GM12872 (cell line): ENCODE measurements around the gene TSGA10IP.

Source experiments
- TF ChIP-seq, protein P1 (sequence below): IDR thresholded peaks from 3 replicates; pipeline ENCODE4 v1.5.1; 2011; ENCODE audit warnings: low read depth, mild to moderate bottlenecking, low read length, moderate library complexity; ENCODE audit not compliant: insufficient read depth

TSGA10IP gene

DNA sequence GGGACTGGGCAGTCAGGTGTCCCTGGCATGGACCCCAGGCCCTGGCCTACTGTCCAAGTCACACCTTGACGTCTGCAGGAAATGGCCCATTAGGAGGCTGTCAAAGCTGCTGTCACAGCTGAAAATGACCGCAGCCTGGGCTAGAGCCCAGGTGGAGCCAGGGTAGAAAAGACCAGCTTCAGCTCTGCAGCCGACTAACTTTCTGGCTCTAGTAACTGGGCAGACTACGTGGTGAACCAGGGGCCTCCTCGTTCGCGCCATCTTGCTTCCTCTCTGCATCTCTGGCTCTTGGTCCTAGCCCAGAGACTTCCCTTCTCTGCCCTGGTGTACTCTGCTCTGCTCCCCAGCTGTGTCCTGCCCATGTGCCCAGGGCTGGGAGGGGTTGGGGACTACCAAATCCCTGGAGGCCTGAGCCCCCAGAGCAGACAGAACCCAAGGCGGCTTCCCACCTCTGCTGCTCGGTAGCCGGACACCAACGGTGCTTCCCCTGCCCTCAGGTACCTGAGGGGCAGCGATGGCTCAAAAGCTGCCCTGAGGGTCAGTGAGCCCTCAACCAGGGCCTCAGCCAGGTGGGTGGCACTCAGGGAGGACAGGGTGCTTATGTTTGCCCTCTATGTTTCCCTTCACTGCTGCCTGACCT lies 35.9 kb downstream of the TSGA10IP start:
- TF ChIP-seq, protein P1, sequence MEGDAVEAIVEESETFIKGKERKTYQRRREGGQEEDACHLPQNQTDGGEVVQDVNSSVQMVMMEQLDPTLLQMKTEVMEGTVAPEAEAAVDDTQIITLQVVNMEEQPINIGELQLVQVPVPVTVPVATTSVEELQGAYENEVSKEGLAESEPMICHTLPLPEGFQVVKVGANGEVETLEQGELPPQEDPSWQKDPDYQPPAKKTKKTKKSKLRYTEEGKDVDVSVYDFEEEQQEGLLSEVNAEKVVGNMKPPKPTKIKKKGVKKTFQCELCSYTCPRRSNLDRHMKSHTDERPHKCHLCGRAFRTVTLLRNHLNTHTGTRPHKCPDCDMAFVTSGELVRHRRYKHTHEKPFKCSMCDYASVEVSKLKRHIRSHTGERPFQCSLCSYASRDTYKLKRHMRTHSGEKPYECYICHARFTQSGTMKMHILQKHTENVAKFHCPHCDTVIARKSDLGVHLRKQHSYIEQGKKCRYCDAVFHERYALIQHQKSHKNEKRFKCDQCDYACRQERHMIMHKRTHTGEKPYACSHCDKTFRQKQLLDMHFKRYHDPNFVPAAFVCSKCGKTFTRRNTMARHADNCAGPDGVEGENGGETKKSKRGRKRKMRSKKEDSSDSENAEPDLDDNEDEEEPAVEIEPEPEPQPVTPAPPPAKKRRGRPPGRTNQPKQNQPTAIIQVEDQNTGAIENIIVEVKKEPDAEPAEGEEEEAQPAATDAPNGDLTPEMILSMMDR, result no peak

- TF ChIP-seq, protein P1, result no peak
These were observed 36.9 kb downstream of the TSGA10IP start for GRCh38 chr11:65981972-65982823.

DNA sequence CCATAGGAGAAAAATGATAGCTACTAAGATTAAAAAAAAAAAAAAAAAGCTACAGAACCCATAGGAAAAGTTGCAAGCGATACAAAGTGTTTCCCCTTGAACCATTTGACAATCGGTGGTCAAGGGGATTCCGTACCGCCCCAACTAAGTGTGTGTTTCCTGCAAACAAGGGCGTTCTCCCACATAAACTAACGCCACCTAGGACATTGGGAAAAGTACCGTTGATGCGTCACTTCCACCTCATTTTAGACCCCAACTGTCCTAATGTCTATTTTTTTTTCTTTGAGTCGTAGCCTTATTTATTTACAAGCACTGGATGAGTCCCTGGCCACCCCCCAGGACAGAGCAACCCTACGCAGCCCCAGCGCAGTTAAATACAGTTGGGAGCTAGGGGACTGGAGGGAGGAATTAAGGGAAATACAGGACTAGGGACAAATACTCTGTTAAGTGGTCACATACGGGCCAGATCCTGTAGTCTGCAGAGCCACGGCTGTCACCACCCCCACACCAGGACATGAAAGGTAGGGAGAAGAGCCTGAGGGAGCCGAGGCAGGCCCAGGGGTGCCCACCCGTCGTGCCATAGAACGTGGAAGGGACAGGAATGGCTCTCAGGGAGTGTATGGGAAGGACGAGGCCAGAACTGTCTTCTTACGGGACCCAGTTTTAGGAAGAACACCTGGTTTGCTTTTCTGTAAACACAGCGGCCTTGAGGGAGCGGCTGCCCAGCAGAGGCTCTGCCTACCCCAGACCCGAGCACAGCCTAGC lies 37.7 kb downstream of the TSGA10IP start:
- TF ChIP-seq, protein P1, result no peak

DNA sequence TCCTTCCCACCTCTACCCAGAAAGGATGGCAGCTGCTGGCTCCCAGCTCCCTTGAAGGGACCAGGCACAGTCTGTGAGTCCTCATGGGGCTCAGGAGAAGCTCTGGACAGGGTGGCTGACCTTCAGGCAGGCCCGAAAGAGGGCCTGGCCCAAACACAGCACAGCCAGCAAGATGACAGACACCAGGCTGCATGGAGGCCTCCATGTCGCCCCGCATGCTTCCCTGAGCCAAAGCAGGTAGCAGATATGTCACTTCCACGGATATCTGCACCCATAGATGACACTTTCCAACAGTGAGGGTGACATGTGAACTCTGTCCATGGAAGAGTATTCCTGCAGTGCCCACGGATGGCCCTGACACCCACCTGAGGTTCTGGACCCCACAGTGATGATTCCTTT lies 38.3 kb downstream of the TSGA10IP start:
- TF ChIP-seq, protein P1, result no peak

DNA sequence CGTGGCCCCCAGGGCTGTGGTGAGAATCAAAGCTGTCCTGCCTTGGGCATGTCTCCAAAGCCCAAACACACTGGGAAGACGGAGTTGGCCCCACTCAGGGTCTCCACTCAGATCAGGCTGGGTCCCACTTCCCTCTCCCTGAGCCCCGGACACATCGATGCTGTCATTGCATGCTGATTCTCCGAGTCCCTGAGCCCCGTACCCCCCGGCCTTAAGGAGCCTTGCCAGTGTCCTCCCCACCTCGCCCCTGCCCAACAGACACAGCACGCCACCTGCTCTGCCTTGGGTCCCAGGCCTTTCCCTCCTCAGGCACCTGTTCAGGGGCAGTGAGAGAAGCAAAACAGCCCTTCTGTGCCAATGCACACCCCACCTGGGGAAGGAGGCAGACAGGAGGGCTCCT lies 42.1 kb downstream of the TSGA10IP start:
- TF ChIP-seq, protein P1, result no peak

DNA sequence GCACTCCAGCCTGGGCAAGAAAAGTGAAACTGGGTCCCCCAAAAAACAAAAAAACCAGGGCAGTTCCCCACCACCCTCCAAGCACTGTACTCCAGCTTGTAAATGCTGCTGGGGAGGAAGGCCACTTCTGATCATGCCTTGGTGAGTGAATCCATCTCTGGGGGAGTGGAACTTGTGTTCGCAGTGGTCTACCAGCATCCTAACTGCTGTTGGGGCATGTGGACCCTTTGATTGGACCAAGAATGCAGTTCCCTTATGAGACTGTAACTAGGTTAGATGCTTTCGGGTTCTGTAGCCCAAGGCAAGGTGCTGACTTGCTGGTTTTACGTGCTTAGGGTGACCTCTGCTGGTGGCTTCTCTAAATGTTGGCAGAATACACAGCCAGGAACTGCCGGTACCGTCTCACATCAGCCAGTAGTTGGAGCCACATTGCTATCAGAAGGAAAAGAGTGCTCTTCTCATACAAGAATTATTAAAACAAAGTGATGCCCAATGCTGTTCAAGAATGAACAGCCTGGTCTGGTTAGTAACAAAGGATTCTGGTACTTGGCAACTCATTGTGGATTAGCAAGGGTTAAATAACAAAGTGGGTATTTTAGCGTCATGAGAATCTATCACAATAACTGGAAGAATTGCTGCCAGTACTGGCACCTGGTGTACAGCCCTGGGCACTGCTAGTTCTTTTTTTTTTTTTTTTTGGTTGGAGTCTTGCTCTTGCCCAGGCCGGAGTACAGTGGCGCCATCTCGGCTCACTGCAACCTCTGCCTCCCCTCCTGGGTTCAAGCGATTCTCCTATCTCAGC lies 43.7 kb downstream of the TSGA10IP start:
- TF ChIP-seq, protein P1, result peak; percentile 93
